HG02571 (cell line): ENCODE data around the gene CACNA1C.
"Not testable (repeated sequence)": the region's sequence is repeated elsewhere in the genome, so short reads cannot be mapped to it uniquely, and the experiment has no call there.

ENCODE experiments used
- ATAC-seq: cut with Tn5 transposase; IDR thresholded peaks from one replicate; pipeline ENCODE4 v1.9.1; 2021; ENCODE audit warnings: mild to moderate bottlenecking, moderate library complexity; ENCODE audit not compliant: unreplicated experiment

CACNA1C gene

GRCh38 chr12:2675776-2676175 lies 623.0 kb downstream of the CACNA1C start:
- no peak for ATAC-seq

GRCh38 chr12:2677142-2677880 lies 624.5 kb downstream of the CACNA1C start:
- ATAC-seq = no peak

GRCh38 chr12:2678426-2678825 lies 625.6 kb downstream of the CACNA1C start:
- ATAC-seq = no peak

- ATAC-seq = no peak
Measured at GRCh38 chr12:2679068-2679815, 626.5 kb downstream of the CACNA1C start.

- ATAC-seq = no peak
Measured at GRCh38 chr12:2679816-2680675, 627.3 kb downstream of the CACNA1C start.

GRCh38 chr12:2680676-2681039 lies 627.9 kb downstream of the CACNA1C start:
- no peak for ATAC-seq

- no peak for ATAC-seq
Measured at GRCh38 chr12:2681450-2682205, 628.8 kb downstream of the CACNA1C start.

GRCh38 chr12:2682296-2683251 lies 629.8 kb downstream of the CACNA1C start:
- ATAC-seq = no peak

- no peak for ATAC-seq
Measured at GRCh38 chr12:2683283-2684025, 630.7 kb downstream of the CACNA1C start.

- not testable (repeated sequence) for ATAC-seq
Measured at GRCh38 chr12:2684026-2684325, 631.2 kb downstream of the CACNA1C start.

GRCh38 chr12:2685620-2686279 lies 633.0 kb downstream of the CACNA1C start:
- not testable (repeated sequence) for ATAC-seq

GRCh38 chr12:2686280-2686646 lies 633.5 kb downstream of the CACNA1C start:
- no peak for ATAC-seq

- ATAC-seq = no peak
Measured at GRCh38 chr12:2687058-2687457, 634.3 kb downstream of the CACNA1C start.

GRCh38 chr12:2687726-2688125 lies 634.9 kb downstream of the CACNA1C start:
- ATAC-seq = no peak

GRCh38 chr12:2688381-2688931 lies 635.7 kb downstream of the CACNA1C start:
- no peak for ATAC-seq

GRCh38 chr12:2689393-2689792 lies 636.6 kb downstream of the CACNA1C start:
- ATAC-seq = no peak

- ATAC-seq = no peak
Measured at GRCh38 chr12:2689879-2690278, 637.1 kb downstream of the CACNA1C start.

- no peak for ATAC-seq
Measured at GRCh38 chr12:2690348-2691005, 637.7 kb downstream of the CACNA1C start.
